Measurements from ENCODE around the gene TSHZ2. TPM values are rescaled to one million over a fixed set of nuclear protein-coding genes. Genes with fewer than 3 reads are reported as not detected.
"Not testable (repeated sequence)": the region's sequence is repeated elsewhere in the genome, so short reads cannot be mapped to it uniquely, and the experiment has no call there.

The TSHZ2 gene
- total RNA-seq, 2 experiments from 2014 or later: 0.13 TPM; not detected in 1

- H3K27ac Mint-ChIP-seq; ATAC-seq; CTCF ChIA-PET; H3K27me3 Mint-ChIP-seq (ENCODE audit: low read depth); POLR2A ChIA-PET; H3K36me3 Mint-ChIP-seq (ENCODE audit: low read depth); H3K9me3 Mint-ChIP-seq (ENCODE audit: insufficient read depth); H3K4me3 Mint-ChIP-seq; DNase-seq; H3K4me1 Mint-ChIP-seq (ENCODE audit: low read depth): not testable (repeated sequence)
These were observed 117.7 kb downstream of the TSHZ2 start for GRCh38 chr20:53089851-53090250.

GRCh38 chr20:53091789-53092188, 119.6 kb downstream of the TSHZ2 start:
- Mint-ChIP-seq H3K4me3 (no peak overlapping the region), H3K4me1 (ENCODE audit: low read depth) (no peaks in the 10 kb centered on the region), H3K9me3 (ENCODE audit: insufficient read depth) (no peaks in the 10 kb centered on the region), H3K36me3 (ENCODE audit: low read depth) (no peaks in the 10 kb centered on the region), H3K27ac (no peak overlapping the region), H3K27me3 (ENCODE audit: low read depth) (no peaks in the 10 kb centered on the region)
- no peak for DNase-seq
- ChIA-PET POLR2A (no interaction called here), CTCF (no interaction called here)
- no peak for ATAC-seq

DNA sequence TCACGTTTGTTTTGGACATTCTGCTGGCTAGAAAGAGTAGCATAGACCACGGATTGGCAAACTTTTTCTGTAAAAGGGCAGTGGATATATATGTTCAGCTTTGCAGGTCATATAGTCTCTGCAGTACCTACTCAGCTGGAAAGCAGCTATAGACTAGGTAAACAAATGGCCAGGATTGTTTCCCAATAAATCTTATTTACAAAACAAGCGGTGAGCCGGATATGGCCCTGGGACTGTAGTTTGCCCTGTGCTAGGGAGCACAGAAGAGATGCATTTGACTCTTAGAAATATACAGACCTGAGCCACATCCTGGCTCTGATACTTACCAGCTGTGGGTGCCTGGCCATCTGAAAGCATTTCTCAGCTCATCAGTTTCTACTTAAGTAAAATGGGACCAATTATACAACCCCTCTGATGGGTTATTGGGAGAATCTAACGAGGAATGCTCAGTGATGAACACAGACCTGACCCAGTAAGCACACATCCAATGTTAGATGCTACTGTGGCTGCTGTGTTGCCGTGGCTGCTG, 120.7 kb downstream of the TSHZ2 start:
- ATAC-seq: no peak
- Mint-ChIP-seq H3K27ac (no peak overlapping the region), H3K4me3 (no peak overlapping the region)

DNA sequence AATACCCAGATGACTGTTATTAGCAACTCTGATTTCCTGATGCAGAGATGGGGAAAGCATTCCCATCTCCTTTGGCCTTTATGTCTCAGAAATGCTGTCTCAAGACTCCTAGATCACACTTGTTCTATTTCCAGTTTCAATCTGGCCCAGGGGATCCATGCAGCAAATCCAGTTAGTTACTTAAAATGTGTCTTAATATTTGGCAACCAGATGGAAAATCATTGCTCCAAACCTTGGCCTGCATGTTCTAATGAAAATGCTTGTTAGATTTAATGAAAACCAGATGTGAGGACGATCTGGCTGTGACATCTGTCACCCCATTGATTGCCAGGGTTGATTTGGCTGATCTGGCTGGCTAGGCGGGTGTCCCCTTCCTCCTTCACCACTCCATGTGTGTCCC, 125.2 kb downstream of the TSHZ2 start:
- ATAC-seq (no peak), DNase-seq (no peak)
- Mint-ChIP-seq H3K36me3 (ENCODE audit: low read depth) (no peaks in the 10 kb centered on the region), H3K27me3 (ENCODE audit: low read depth) (no peaks in the 10 kb centered on the region), H3K4me3 (no peak overlapping the region), H3K9me3 (ENCODE audit: insufficient read depth) (peaks cover 4% of the 10 kb centered on the region), H3K4me1 (ENCODE audit: low read depth) (no peaks in the 10 kb centered on the region), H3K27ac (no peak overlapping the region)
- ChIA-PET POLR2A (no interaction called here), CTCF (no interaction called here)

More for the DNA sequence above, 120.7 kb downstream of the TSHZ2 start:
- Mint-ChIP-seq H3K27me3 (ENCODE audit: low read depth) (no peaks in the 10 kb centered on the region), H3K9me3 (ENCODE audit: insufficient read depth) (no peaks in the 10 kb centered on the region), H3K36me3 (ENCODE audit: low read depth) (no peaks in the 10 kb centered on the region), H3K4me1 (ENCODE audit: low read depth) (no peaks in the 10 kb centered on the region)
- no peak for DNase-seq
- CTCF ChIA-PET: no interaction called here
- POLR2A ChIA-PET: interaction anchor here (0.6 kb wide), 1 partner anchor 104 kb away, joined by 3 read pairs; no protein-coding TSS in a partner anchor

DNA sequence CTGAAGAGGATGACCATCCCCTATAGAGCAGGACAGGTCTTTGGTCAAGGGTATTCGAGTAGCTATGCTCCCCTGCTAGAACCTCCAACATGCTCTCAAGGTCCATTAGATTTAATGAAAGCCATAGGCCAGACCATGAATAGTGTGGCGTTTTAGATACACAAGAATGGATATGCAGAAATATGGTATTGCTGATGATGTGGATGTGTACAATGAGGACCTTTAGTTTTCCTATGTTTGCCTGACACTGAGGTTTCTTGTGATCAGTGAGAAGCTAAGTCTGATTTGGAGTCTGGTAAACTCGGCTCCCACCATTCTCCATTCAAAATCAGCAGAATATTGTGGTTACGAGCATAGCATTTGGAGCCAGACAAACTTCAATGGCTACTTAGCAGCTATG, 125.6 kb downstream of the TSHZ2 start:
- no peak for ATAC-seq
- no peaks in the 10 kb centered on the region for H3K4me1 Mint-ChIP-seq (ENCODE audit: low read depth)
- no peaks in the 10 kb centered on the region for H3K27me3 Mint-ChIP-seq (ENCODE audit: low read depth)
- H3K36me3 Mint-ChIP-seq (ENCODE audit: low read depth): no peaks in the 10 kb centered on the region
- DNase-seq: no peak
- ChIA-PET POLR2A (no interaction called here), CTCF (no interaction called here)
- peaks cover 4% of the 10 kb centered on the region for H3K9me3 Mint-ChIP-seq (ENCODE audit: insufficient read depth)
- H3K27ac Mint-ChIP-seq: no peak overlapping the region
- no peak overlapping the region for H3K4me3 Mint-ChIP-seq

- Mint-ChIP-seq H3K4me1 (ENCODE audit: low read depth) (no peaks in the 10 kb centered on the region), H3K27ac (no peak overlapping the region), H3K27me3 (ENCODE audit: low read depth) (no peaks in the 10 kb centered on the region), H3K9me3 (ENCODE audit: insufficient read depth) (peaks cover 4% of the 10 kb centered on the region), H3K36me3 (ENCODE audit: low read depth) (no peaks in the 10 kb centered on the region), H3K4me3 (no peak overlapping the region)
- CTCF ChIA-PET: no interaction called here
- POLR2A ChIA-PET: no interaction called here
- ATAC-seq (no peak), DNase-seq (no peak)
These were observed 126.5 kb downstream of the TSHZ2 start for GRCh38 chr20:53098621-53099020.

- CTCF ChIA-PET: no interaction called here
- Mint-ChIP-seq H3K36me3 (ENCODE audit: low read depth) (no peaks in the 10 kb centered on the region), H3K4me1 (ENCODE audit: low read depth) (no peaks in the 10 kb centered on the region), H3K9me3 (ENCODE audit: insufficient read depth) (peaks cover 4% of the 10 kb centered on the region), H3K4me3 (no peak overlapping the region), H3K27ac (no peak overlapping the region), H3K27me3 (ENCODE audit: low read depth) (no peaks in the 10 kb centered on the region)
- POLR2A ChIA-PET: no interaction called here
- no peak for ATAC-seq
- DNase-seq: no peak
These were observed 127.7 kb downstream of the TSHZ2 start for GRCh38 chr20:53099856-53100255.

- CTCF ChIA-PET: no interaction called here
- DNase-seq: no peak
- H3K9me3 Mint-ChIP-seq (ENCODE audit: insufficient read depth): peaks cover 4% of the 10 kb centered on the region
- H3K27ac Mint-ChIP-seq: no peak overlapping the region
- POLR2A ChIA-PET: no interaction called here
- no peaks in the 10 kb centered on the region for H3K4me1 Mint-ChIP-seq (ENCODE audit: low read depth)
- no peak overlapping the region for H3K4me3 Mint-ChIP-seq
- ATAC-seq: no peak
- no peaks in the 10 kb centered on the region for H3K36me3 Mint-ChIP-seq (ENCODE audit: low read depth)
- no peaks in the 10 kb centered on the region for H3K27me3 Mint-ChIP-seq (ENCODE audit: low read depth)
These were observed 128.3 kb downstream of the TSHZ2 start for GRCh38 chr20:53100476-53100911.

DNA sequence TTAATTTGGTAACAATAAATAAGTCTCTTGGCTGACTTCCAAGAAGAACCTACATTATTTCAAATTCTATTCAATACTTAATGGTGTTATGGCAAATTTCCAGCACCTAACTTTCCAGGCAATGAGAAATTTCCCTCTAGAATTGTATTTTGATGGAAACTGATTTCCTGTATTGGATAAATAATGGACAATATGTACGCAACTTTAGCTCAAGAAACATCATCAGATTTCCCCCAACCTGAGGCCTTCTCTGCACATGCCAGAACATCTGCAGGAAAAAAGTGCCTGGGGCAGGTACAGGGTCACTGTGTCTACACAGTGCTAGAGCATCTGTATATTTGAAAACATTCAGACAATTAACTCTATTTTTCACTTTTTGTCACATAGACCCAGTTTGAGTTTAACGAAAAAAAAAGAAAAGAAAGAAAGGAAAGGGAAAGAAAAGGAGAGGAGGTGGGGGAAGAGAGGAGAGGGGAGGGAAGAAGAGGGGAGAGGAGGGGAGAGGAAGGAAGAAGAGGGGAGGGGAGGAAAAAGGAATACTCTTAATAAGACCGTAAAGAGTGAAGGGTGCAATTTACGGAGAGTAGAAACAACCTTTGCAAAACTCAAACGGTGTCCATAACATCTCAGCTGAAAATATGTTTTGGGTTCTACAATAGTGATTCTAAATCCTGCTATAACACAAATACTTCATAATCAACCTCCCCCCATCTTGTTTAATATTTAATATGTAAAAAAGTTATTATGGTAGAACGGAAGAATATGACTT, 130.0 kb downstream of the TSHZ2 start:
- Mint-ChIP-seq H3K4me3 (no peak overlapping the region), H3K27ac (no peak overlapping the region), H3K4me1 (ENCODE audit: low read depth) (no peaks in the 10 kb centered on the region), H3K27me3 (ENCODE audit: low read depth) (no peaks in the 10 kb centered on the region), H3K36me3 (ENCODE audit: low read depth) (no peaks in the 10 kb centered on the region), H3K9me3 (ENCODE audit: insufficient read depth) (peaks cover 4% of the 10 kb centered on the region)
- ChIA-PET POLR2A (no interaction called here), CTCF (no interaction called here)
- DNase-seq (no peak), ATAC-seq (no peak)

- Mint-ChIP-seq H3K27ac (no peak overlapping the region), H3K4me3 (no peak overlapping the region), H3K27me3 (ENCODE audit: low read depth) (no peaks in the 10 kb centered on the region), H3K9me3 (ENCODE audit: insufficient read depth) (peaks cover 4% of the 10 kb centered on the region), H3K4me1 (ENCODE audit: low read depth) (no peaks in the 10 kb centered on the region), H3K36me3 (ENCODE audit: low read depth) (no peaks in the 10 kb centered on the region)
- ATAC-seq (no peak), DNase-seq (no peak)
- ChIA-PET POLR2A (no interaction called here), CTCF (no interaction called here)
These were observed 131.0 kb downstream of the TSHZ2 start for GRCh38 chr20:53103124-53103523.

DNA sequence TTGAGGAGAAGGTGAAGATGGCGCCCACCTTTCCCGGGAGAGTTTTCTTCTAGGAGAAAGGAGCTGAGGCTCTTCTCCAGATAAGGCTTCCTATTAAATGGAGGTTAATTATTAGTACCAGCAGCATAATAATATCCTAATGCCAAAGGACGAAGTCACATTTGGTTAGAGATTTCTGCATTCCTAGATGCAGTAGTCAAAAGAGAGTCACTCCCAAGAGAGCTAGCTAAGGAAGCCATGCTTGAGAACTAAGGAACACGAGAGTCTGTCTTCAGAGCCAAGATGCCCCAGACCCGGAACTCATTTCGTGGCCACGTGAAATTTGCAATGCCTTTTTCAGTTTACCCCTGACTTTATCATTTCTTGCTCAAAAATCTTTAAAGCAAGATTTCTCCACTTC, 132.7 kb downstream of the TSHZ2 start:
- Mint-ChIP-seq H3K27ac (no peak overlapping the region), H3K9me3 (ENCODE audit: insufficient read depth) (no peaks in the 10 kb centered on the region), H3K27me3 (ENCODE audit: low read depth) (no peaks in the 10 kb centered on the region), H3K4me1 (ENCODE audit: low read depth) (no peaks in the 10 kb centered on the region), H3K36me3 (ENCODE audit: low read depth) (no peaks in the 10 kb centered on the region), H3K4me3 (no peak overlapping the region)
- POLR2A ChIA-PET: no interaction called here
- CTCF ChIA-PET: no interaction called here
- ATAC-seq: no peak
- DNase-seq: no peak

DNA sequence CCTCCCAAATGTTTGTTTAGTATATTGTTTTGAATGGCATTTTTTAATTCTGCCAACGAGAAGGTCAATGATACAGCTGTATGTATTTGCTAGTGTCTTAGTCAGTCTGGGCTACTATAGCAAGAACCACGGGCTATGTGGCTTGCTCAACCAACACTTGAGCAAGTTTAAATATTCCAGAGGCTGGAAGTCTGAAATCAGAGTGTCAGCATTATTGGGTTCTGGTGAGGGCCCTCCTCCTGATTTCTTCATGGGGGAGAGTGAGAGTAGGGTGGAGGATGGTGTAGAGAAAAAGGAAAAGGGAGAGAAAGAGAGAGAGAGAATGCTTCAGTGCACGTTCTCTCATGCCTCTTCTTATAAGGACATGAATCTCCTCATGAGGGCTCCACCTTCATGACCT, 144.6 kb downstream of the TSHZ2 start:
- DNase-seq (no peak), ATAC-seq (no peak)
- peaks cover 2% of the 10 kb centered on the region for H3K27me3 Mint-ChIP-seq (ENCODE audit: low read depth)
- H3K27ac Mint-ChIP-seq: no peak overlapping the region
- POLR2A ChIA-PET: no interaction called here
- H3K4me3 Mint-ChIP-seq: no peak overlapping the region
- CTCF ChIA-PET: no interaction called here
- no peaks in the 10 kb centered on the region for H3K4me1 Mint-ChIP-seq (ENCODE audit: low read depth)
- H3K9me3 Mint-ChIP-seq (ENCODE audit: insufficient read depth): no peaks in the 10 kb centered on the region
- H3K36me3 Mint-ChIP-seq (ENCODE audit: low read depth): no peaks in the 10 kb centered on the region

DNA sequence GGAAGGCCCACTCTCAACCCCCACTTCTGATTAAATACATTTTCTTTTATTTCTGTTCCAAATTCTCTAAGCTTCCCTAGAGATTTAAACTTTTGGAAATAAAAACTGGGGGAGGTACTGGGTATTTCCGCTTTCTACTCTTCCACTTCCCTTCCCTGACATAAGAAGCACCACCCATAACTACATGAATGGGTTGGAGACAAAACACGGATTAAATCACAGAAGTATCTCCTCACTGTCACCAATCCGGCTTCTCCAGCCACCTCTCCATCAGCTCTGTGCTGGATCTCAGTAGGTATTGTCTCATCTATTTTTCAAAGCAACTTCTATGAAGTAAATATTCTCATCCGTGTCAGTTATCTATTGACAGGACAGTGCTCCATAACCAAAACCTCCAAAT, 150.7 kb downstream of the TSHZ2 start:
- Mint-ChIP-seq H3K27ac (no peak overlapping the region), H3K9me3 (ENCODE audit: insufficient read depth) (no peaks in the 10 kb centered on the region), H3K4me1 (ENCODE audit: low read depth) (no peaks in the 10 kb centered on the region), H3K4me3 (no peak overlapping the region), H3K36me3 (ENCODE audit: low read depth) (no peaks in the 10 kb centered on the region), H3K27me3 (ENCODE audit: low read depth) (peaks cover 2% of the 10 kb centered on the region)
- ATAC-seq: no peak
- ChIA-PET POLR2A (no interaction called here), CTCF (no interaction called here)
- no peak for DNase-seq

Data from activated CD8-positive, alpha-beta T cell treated with anti-CD3 and anti-CD28 coated beads, Interleukin-2, amount 10 ng/mL, durations not matched to agents 7 days and 5 days (primary cell).